Ovary (tissue), 9 donors: ENCODE results near the gene FIBCD1. TPM values are rescaled to one million over a fixed set of nuclear protein-coding genes. Genes with fewer than 3 reads are reported as not detected.

Experiments used
- DNase-seq, 5 donors: peaks; one replicate each; pipeline ENCODE4 v3.0.0-alpha.2; 2019 to 2020
- H3K27ac ChIP-seq, 2 donors: fragments of 200-600 bp; one replicate each; pipeline versions ENCODE4 v1.5.1 to v1.8.0; 2019 to 2022
- H3K27me3 ChIP-seq: fragments of 200-600 bp; one replicate; pipeline ENCODE4 v1.8.0; 2022
- H3K36me3 ChIP-seq: fragments of 200-600 bp; sonication (generic); one replicate; pipeline ENCODE4 v1.5.1; 2019
- H3K4me1 ChIP-seq: one replicate; pipeline ENCODE4 v1.8.1; 2013; ENCODE audit warnings: mild to moderate bottlenecking, moderate library complexity; ENCODE audit not compliant: insufficient read depth
- H3K4me3 ChIP-seq: fragments of 200-600 bp; sonication (generic); one replicate; pipeline ENCODE4 v1.5.1; 2017
- H3K9me3 ChIP-seq, 2 donors: fragments of 200-600 bp in 1 of 2; sonication (generic) in 1 of 2; one replicate each; pipeline versions ENCODE4 v1.5.1 to v1.8.1; 2013 to 2019; ENCODE audit warnings: mild to moderate bottlenecking in 1 of 2, moderate library complexity in 1 of 2
- CTCF ChIP-seq, 3 donors: fragments of 450-650 bp in 2 of 3; fragments of 200-600 bp in 1 of 3; IDR thresholded peaks; one replicate each; pipeline versions ENCODE4 v1.5.1 to v1.8.0; 2016 to 2022; ENCODE audit warnings: antibody characterized with exemption in 3 of 3, mild to moderate bottlenecking in 1 of 3
- EP300 ChIP-seq: sonication (generic); formaldehyde crosslinking; IDR thresholded peaks from one replicate; pipeline ENCODE4 v1.6.1; 2017; ENCODE audit warnings: antibody characterized with exemption
- POLR2A ChIP-seq: fragments of 450-650 bp; IDR thresholded peaks from one replicate; pipeline ENCODE4 v1.6.1; 2017; ENCODE audit warnings: antibody characterized with exemption, mild to moderate bottlenecking, moderate library complexity
- WGBS, 3 donors: extraction: QIAGEN DNeasy Blood & Tissue Kit in 1 of 3; methylation state at CpG; one replicate each; pipeline versions ENCODE4 v1.1.5 to v1.1.7; 2013 to 2017; 5-methylcytosine and 5-hydroxymethylcytosine counted together
- intact Hi-C, 4 donors: fragments of 100-400 bp; cut with DNase I; formaldehyde crosslinking; loops; one replicate each; pipeline versions ENCODE4 v1.11.0 to v1.15.1; 2022 to 2023
- polyA plus RNA-seq, 2 donors: library from polyadenylated mRNA; stranded (reverse); fragments of 200-250 nt in 1 of 2; fragments of 350-450 nt in 1 of 2; fragmentation: Illumina TruSeq in 1 of 2; extraction: RNeasy Lipid Tissue Mini Kit (QIAGEN cat#74804) in 1 of 2; gene quantifications; one replicate each; pipeline ENCODE4 v1.2.3, GENCODE V29; 2013 to 2014
- total RNA-seq, 7 donors: library from RNA; depleted of rRNA in 2 of 7; stranded (reverse); fragments of >200 nt in 2 of 7; fragmentation: NEBNext Ultra II Directional in 3 of 7; extraction: Animal tissue kit (Norgen Biotek cat#: 25700) in 3 of 7; gene quantifications; one replicate each; pipeline versions ENCODE4 v1.1.0 to v1.2.4, GENCODE V29; 2016 to 2023
- donor health status: DM: no; HTN: no; CAD: no; lungs with moderate emphysema.
- donor health status: DM: no; HTN: no; CAD: no.
- donor health status: Bipolar disorder and iron deficiency.
- donor health status: DM: yes; HTN: yes; CAD: no.
- donor health status: DM: no; HTN: no; CAD: no.
- donor health status: DM: yes; HTN: yes; CAD: no.

Gene FIBCD1
- total and polyA plus RNA-seq, 9 donors: 0.06 to 0.45 (median 0.12) TPM; not detected in 3

GRCh38 chr9:130884542-130885483, 54.2 kb downstream of the FIBCD1 start:
- DNase-seq: peak in 3 of 5 donors; percentile 48 to 51 (median 51)
- H3K4me3 ChIP-seq: no peak overlapping the region
- H3K27ac ChIP-seq: peak overlapping the region in 1 of 2 donors; percentile 12
- no peaks in the 10 kb centered on the region for H3K27me3 ChIP-seq
- H3K36me3 ChIP-seq: no peaks in the 10 kb centered on the region
- H3K4me1 ChIP-seq: no peaks in the 10 kb centered on the region
- WGBS, 3 donors: 81 to 83% (median 81%) methylated on average over 41 to 47 of the region's 47 CpGs
- H3K9me3 ChIP-seq: no peaks in the 10 kb centered on the region
- intact Hi-C loops: no loop called here
- TF ChIP-seq POLR2A (no peak), CTCF (IDR thresholded peaks at IDR 0.05) (no peak), EP300 (no peak)

GRCh38 chr9:130884111-130884531, 54.9 kb downstream of the FIBCD1 start:
- TF ChIP-seq POLR2A (no peak), CTCF (IDR thresholded peaks at IDR 0.05) (no peak), EP300 (no peak)
- WGBS, 3 donors: 54 to 73% (median 65%) methylated on average over 25 of the region's 25 CpGs
- H3K27ac ChIP-seq: peak overlapping the region in 1 of 2 donors; percentile 12
- no peaks in the 10 kb centered on the region for H3K27me3 ChIP-seq
- peak; percentile 42 to 70 (median 56) for DNase-seq
- no peaks in the 10 kb centered on the region for H3K4me1 ChIP-seq
- intact Hi-C loops: no loop called here
- no peaks in the 10 kb centered on the region for H3K36me3 ChIP-seq
- no peak overlapping the region for H3K4me3 ChIP-seq
- no peaks in the 10 kb centered on the region for H3K9me3 ChIP-seq

GRCh38 chr9:130883479-130883878, 55.6 kb downstream of the FIBCD1 start:
- H3K4me3 ChIP-seq: no peak overlapping the region
- no peaks in the 10 kb centered on the region for H3K27me3 ChIP-seq
- no peak overlapping the region for H3K27ac ChIP-seq
- H3K4me1 ChIP-seq: no peaks in the 10 kb centered on the region
- TF ChIP-seq POLR2A: no peak
- TF ChIP-seq CTCF (IDR thresholded peaks at IDR 0.05): no peak
- TF ChIP-seq EP300: no peak
- no peak for DNase-seq
- intact Hi-C loops: no loop called here
- no peaks in the 10 kb centered on the region for H3K9me3 ChIP-seq
- WGBS, 3 donors: 82 to 89% (median 83%) methylated on average over 5 of the region's 5 CpGs
- H3K36me3 ChIP-seq: no peaks in the 10 kb centered on the region

- TF ChIP-seq EP300: no peak
- no peak for TF ChIP-seq POLR2A
- TF ChIP-seq CTCF (IDR thresholded peaks at IDR 0.05): no peak
- 84 to 86% (median 85%) methylated on average over 15 of the region's 15 CpGs for WGBS, 3 donors
- Histone ChIP-seq H3K4me1 (no peaks in the 10 kb centered on the region), H3K9me3 (no peaks in the 10 kb centered on the region), H3K4me3 (no peak overlapping the region), H3K27ac (no peak overlapping the region), H3K27me3 (no peaks in the 10 kb centered on the region), H3K36me3 (no peaks in the 10 kb centered on the region)
- DNase-seq: no peak
- intact Hi-C loops: no loop called here
Measured at GRCh38 chr9:130882696-130883225, 56.3 kb downstream of the FIBCD1 start.
